Endothelial cell of umbilical vein (primary cell): Measurements from ENCODE around the gene STK32C. TPM values are rescaled to one million over a fixed set of nuclear protein-coding genes. Genes with fewer than 3 reads are reported as not detected.

ENCODE experiments used
- BruUV-seq: library from RNA; stranded (reverse); fragments of 400-500 nt; replicated peaks from 2 replicates; lab custom pipeline; 2021; lab: Mats Ljungman, UMichigan
- CTCF ChIA-PET: fragments of 300-600, 350-600 bp; sonication (Branson Sonifier 250); formaldehyde crosslinking; loops from one replicate; lab custom pipeline; 2021; ENCODE audit warnings: antibody characterized with exemption, inconsistent platforms; lab: Charles Lee
- POLR2A ChIA-PET: fragments of 300-600, 350-600 bp; sonication (Branson Sonifier 250); formaldehyde crosslinking; loops from one replicate; lab custom pipeline; 2021; ENCODE audit warnings: antibody characterized with exemption, inconsistent platforms; lab: Charles Lee
- DNase-seq: peaks from one replicate; pipeline ENCODE4 v3.0.0-alpha.2; 2011; ENCODE audit warnings: low read depth, low spot score
- FAIRE-seq: peaks from 2 replicates; lab custom pipeline; 2011; peaks lifted over from hg19 to GRCh38; lab: Jason Lieb, UNC
- H2AFZ ChIP-seq: 2 replicates; pipeline ENCODE4 v1.6.0; 2012; ENCODE audit warnings: low read depth, low read length, control low read depth, inconsistent platforms
- H3K27ac ChIP-seq: 2 replicates; pipeline ENCODE4 v1.5.1; 2011; ENCODE audit warnings: low read depth, mild to moderate bottlenecking, control low read depth, low read length, moderate library complexity; ENCODE audit not compliant: insufficient read depth
- H3K27me3 ChIP-seq, 2 experiments: 2 replicates each; pipeline versions ENCODE4 v1.6.0 to v1.6.1; 2011; ENCODE audit warnings: low read length in 2 of 2, mixed read lengths in 1 of 2; ENCODE audit not compliant: control insufficient read depth in 2 of 2, insufficient read depth in 2 of 2
- H3K36me3 ChIP-seq, 2 experiments: 2 replicates in 1 of 2; 3 replicates in 1 of 2; pipeline ENCODE4 v1.5.1; 2011; ENCODE audit warnings: low read length in 2 of 2, mild to moderate bottlenecking in 1 of 2, moderate library complexity in 1 of 2; ENCODE audit not compliant: control insufficient read depth in 2 of 2, insufficient read depth in 2 of 2; ENCODE audit errors: extremely low read depth in 1 of 2
- H3K4me1 ChIP-seq: 3 replicates; pipeline ENCODE4 v1.5.1; 2011; ENCODE audit warnings: mild to moderate bottlenecking, low read length; ENCODE audit not compliant: control insufficient read depth, insufficient read depth; ENCODE audit errors: extremely low read depth
- H3K4me2 ChIP-seq: 2 replicates; pipeline ENCODE4 v1.6.1; 2011; ENCODE audit warnings: low read length, control low read depth, mixed read lengths; ENCODE audit not compliant: insufficient read depth
- H3K4me3 ChIP-seq, 3 experiments: fragments of 200-600 bp in 1 of 3; sonication (generic), shearing (Covaris generic) in 1 of 3; replicated peaks in 1 of 3; 2 replicates each; pipeline ENCODE4 v1.5.1; 2011 to 2016; ENCODE audit warnings: control low read depth in 3 of 3, low read length in 3 of 3, mild to moderate bottlenecking in 2 of 3, inconsistent platforms in 1 of 3, low read depth in 1 of 3, moderate library complexity in 1 of 3; ENCODE audit not compliant: insufficient read depth in 1 of 3
- H3K79me2 ChIP-seq: 2 replicates; pipeline ENCODE4 v1.6.0; 2012; ENCODE audit warnings: low read length, inconsistent platforms; ENCODE audit not compliant: control insufficient read depth, insufficient read depth
- H3K9ac ChIP-seq: replicated peaks from 2 replicates; pipeline ENCODE3; 2011; ENCODE audit warnings: low read length, control low read depth; ENCODE audit not compliant: insufficient read depth; ENCODE audit errors: extremely low read depth
- H3K9me1 ChIP-seq: replicated peaks from 3 replicates; pipeline ENCODE4 v1.6.0; 2011; ENCODE audit warnings: mild to moderate bottlenecking, low read length; ENCODE audit not compliant: control insufficient read depth, insufficient read depth; ENCODE audit errors: extremely low read depth
- H3K9me3 ChIP-seq: replicated peaks from 2 replicates; pipeline ENCODE4 v1.5.1; 2012; ENCODE audit warnings: low read length, inconsistent platforms; ENCODE audit not compliant: control insufficient read depth, insufficient read depth
- H4K20me1 ChIP-seq: replicated peaks from 2 replicates; pipeline ENCODE3; 2011; ENCODE audit warnings: mild to moderate bottlenecking, low read length; ENCODE audit not compliant: control insufficient read depth, insufficient read depth; ENCODE audit errors: extremely low read depth
- CTCF ChIP-seq, 2 donors: IDR thresholded peaks; 1 replicate in 1 of 2; 2 replicates in 1 of 2; pipeline ENCODE4 v1.5.1; 2011; ENCODE audit warnings: low read length in 2 of 2, mild to moderate bottlenecking in 2 of 2, moderate library complexity in 2 of 2, control low read depth in 1 of 2, inconsistent platforms in 1 of 2, low read depth in 1 of 2; ENCODE audit not compliant: insufficient read depth in 1 of 2; ENCODE audit errors: extremely low read depth in 1 of 2
- EZH2 ChIP-seq: IDR thresholded peaks from 2 replicates; pipeline ENCODE4 v1.6.1; 2012; ENCODE audit warnings: borderline replicate concordance, low read depth, mild to moderate bottlenecking, moderate library complexity, low read length, inconsistent platforms; ENCODE audit not compliant: severe bottlenecking
- FOS ChIP-seq: IDR thresholded peaks from 2 replicates; pipeline ENCODE4 v1.6.1; 2011; ENCODE audit warnings: mild to moderate bottlenecking, low read length, moderate library complexity, borderline replicate concordance; ENCODE audit not compliant: insufficient read depth
- GATA2 ChIP-seq: IDR thresholded peaks from 2 replicates; pipeline ENCODE4 v1.7.0; 2011; ENCODE audit warnings: low read depth, mild to moderate bottlenecking, moderate library complexity, mixed read lengths, low read length; ENCODE audit not compliant: insufficient read length, insufficient read depth
- JUN ChIP-seq: IDR thresholded peaks from 2 replicates; pipeline ENCODE4 v1.6.1; 2011; ENCODE audit warnings: borderline replicate concordance, low read depth; ENCODE audit not compliant: insufficient read length, insufficient read depth
- MAX ChIP-seq: IDR thresholded peaks from 2 replicates; pipeline ENCODE4 v1.6.1; 2011; ENCODE audit not compliant: insufficient read depth, insufficient read length
- MYC ChIP-seq: IDR thresholded peaks from one replicate; pipeline ENCODE4 v1.6.1; 2011; ENCODE audit warnings: mild to moderate bottlenecking, low read depth, low read length
- POLR2A ChIP-seq: IDR thresholded peaks from 2 replicates; pipeline ENCODE4 v1.6.1; 2012; ENCODE audit warnings: low read depth, mild to moderate bottlenecking, control low read depth, low read length
- POLR2AphosphoS5 ChIP-seq: IDR thresholded peaks from 2 replicates; pipeline ENCODE4 v1.6.1; 2012; ENCODE audit warnings: low read depth, mild to moderate bottlenecking, control low read depth, low read length, moderate library complexity; ENCODE audit not compliant: insufficient read depth
- dilution Hi-C: fragments of 300-500 bp; cut with MboI; formaldehyde crosslinking; loops from one replicate; pipeline ENCODE4 v1.15.0; 2019; ENCODE audit warnings: low sequenced_read_pairs; ENCODE audit not compliant: extremely low pct_ligation_motif_present
- intact Hi-C: fragments of 100-400 bp; cut with micrococcal nuclease; formaldehyde crosslinking; loops from one replicate; pipeline ENCODE4 v1.10.0; 2022
- polyA plus RNA-seq, 4 experiments: library from polyadenylated mRNA; depleted of rRNA in 3 of 4; stranded (reverse) in 3 of 4; unstranded in 1 of 4; fragments of >200 nt; gene quantifications; 2 replicates each; pipeline versions ENCODE4 v1.2.1 to v1.2.3, GENCODE V29; 2011 to 2012; ENCODE audit warnings: missing spikeins in 1 of 4
- total RNA-seq: library from RNA; stranded (reverse); gene quantifications from 2 replicates; pipeline ENCODE4 v1.2.3, GENCODE V29; 2021

The STK32C gene
- total and polyA plus RNA-seq, 2 donors (not counting 3 experiments of a cell fraction or from before 2014, with no cell fraction given): 5.4 to 14.1 TPM

DNA sequence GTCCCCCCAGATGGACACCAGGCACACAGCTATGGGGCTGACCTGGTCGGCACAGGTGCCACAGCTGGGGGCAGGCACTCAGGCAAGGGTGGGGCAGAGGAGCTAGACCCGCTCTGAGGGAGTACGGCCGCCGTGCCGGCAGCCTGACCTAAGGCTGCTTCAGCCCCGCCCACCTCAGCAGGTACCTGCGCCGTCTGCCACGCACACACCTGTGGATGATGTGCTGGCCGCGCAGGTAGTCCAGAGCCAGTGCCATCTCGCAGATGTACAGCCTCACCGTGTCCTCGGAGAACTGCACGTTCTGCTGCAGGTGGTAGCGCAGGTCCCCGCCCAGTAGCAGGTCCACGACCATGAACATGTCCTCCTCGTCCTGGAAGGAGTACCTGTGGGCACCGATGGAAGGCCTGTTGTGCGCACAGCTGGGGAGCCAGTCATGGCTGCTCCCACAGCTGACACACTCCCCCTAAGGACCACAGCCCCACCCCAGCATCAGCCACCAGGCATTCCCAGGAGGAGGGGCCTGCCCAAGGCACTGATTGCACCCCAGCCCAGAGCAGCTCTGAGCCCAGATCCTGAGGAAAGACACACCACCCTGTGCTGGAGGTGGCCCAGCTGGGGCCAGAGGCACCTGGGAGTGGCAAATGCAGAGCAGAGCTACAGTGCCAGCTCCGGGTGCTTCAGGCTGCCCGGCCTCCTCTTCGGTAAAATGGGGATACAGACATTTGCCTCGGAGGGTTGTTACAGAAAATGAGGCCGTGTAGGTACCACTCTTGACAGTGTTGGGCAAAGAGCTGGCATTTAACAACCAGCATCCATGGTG, 81.0 kb downstream of the STK32C start:
- BruUV-seq: no TSS peak
- Histone ChIP-seq H4K20me1 (no peaks in the 10 kb centered on the region), H3K79me2 (no peaks in the 10 kb centered on the region), H3K4me2 (no peak overlapping the region), H3K36me3 (no peaks in the 10 kb centered on the region), H3K9ac (no peak overlapping the region), H3K9me3 (no peaks in the 10 kb centered on the region), H3K4me1 (no peaks in the 10 kb centered on the region), H3K4me3 (no peak overlapping the region), H3K9me1 (no peaks in the 10 kb centered on the region), H3K27ac (no peak overlapping the region), H2AFZ (no peak overlapping the region), H3K27me3 (no peaks in the 10 kb centered on the region)
- no peak for FAIRE-seq
- TF ChIP-seq MAX (no peak), CTCF (IDR thresholded peaks at IDR 0.05; ENCODE audit: extremely low read depth in 1 of 2, insufficient read depth in 1 of 2, low read depth in 1 of 2, low read length in 2 of 2) (no peak), GATA2 (no peak)
- dilution Hi-C loops: no loop called here
- no peak for DNase-seq
- intact Hi-C loops: no loop called here
- CTCF ChIA-PET: interaction anchor here (0.7 to 1.6 kb wide), 2 partner anchors 125 to 126 kb away, joined by 3 to 7 read pairs; no protein-coding TSS in a partner anchor
- POLR2A ChIA-PET: no interaction called here

GRCh38 chr10:132225849-132226205, 81.9 kb downstream of the STK32C start:
- CTCF ChIA-PET: interaction anchor here (1.4 to 1.6 kb wide), 2 partner anchors 11 to 126 kb away, joined by 3 to 7 read pairs; no protein-coding TSS in a partner anchor
- no peak overlapping the region for H3K27ac ChIP-seq
- no peaks in the 10 kb centered on the region for H3K36me3 ChIP-seq
- intact Hi-C loops (no loop called here), dilution Hi-C loops (no loop called here)
- H3K9me1 ChIP-seq: no peaks in the 10 kb centered on the region
- H3K9ac ChIP-seq: no peak overlapping the region
- no TSS peak for BruUV-seq
- no peaks in the 10 kb centered on the region for H4K20me1 ChIP-seq
- no peaks in the 10 kb centered on the region for H3K27me3 ChIP-seq
- no peak overlapping the region for H3K4me3 ChIP-seq
- TF ChIP-seq GATA2: no peak
- TF ChIP-seq CTCF (IDR thresholded peaks at IDR 0.05; ENCODE audit: extremely low read depth in 1 of 2, insufficient read depth in 1 of 2, low read depth in 1 of 2, low read length in 2 of 2): no peak
- TF ChIP-seq FOS: no peak
- no peak for TF ChIP-seq MYC
- TF ChIP-seq POLR2A: no peak
- no peak for TF ChIP-seq POLR2AphosphoS5
- TF ChIP-seq MAX: no peak
- no peak for TF ChIP-seq JUN
- no peak for TF ChIP-seq EZH2
- H2AFZ ChIP-seq: no peak overlapping the region
- no peak overlapping the region for H3K4me2 ChIP-seq
- H3K4me1 ChIP-seq: no peaks in the 10 kb centered on the region
- no peaks in the 10 kb centered on the region for H3K79me2 ChIP-seq
- FAIRE-seq (no peak), DNase-seq (no peak)
- no peaks in the 10 kb centered on the region for H3K9me3 ChIP-seq
- POLR2A ChIA-PET: no interaction called here
